ENCODE measurements around the gene CTNNBIP1. TPM values are rescaled to one million over a fixed set of nuclear protein-coding genes. Genes with fewer than 3 reads are reported as not detected.

Gene CTNNBIP1
- total RNA-seq, 1 experiment from 2014 or later = 58.9 TPM

GRCh38 chr1:9942939-9943788 lies 33.1 kb upstream of the CTNNBIP1 start, which contains the start of the genes LZIC and NMNAT1:
TSS of gene LZIC (minus strand) at chr1:9943391. CDS start at chr1:9936619, 6,772 bp downstream.
TSS of gene NMNAT1 (plus strand) at chr1:9943475. CDS start at chr1:9972074, 28,599 bp downstream.
- no TSS peak for BruUV-seq (replicated peaks)
- TF ChIP-seq EZH2 (IDR thresholded peaks at IDR 0.05; ENCODE audit: low read depth) (no peak), CTCF (conservative IDR thresholded peaks at IDR 0.05) (no peak)
- Histone ChIP-seq H3K9me2 (ENCODE audit: insufficient read depth) (no peaks in the 10 kb centered on the region), H3K4me3 (peak within 1 kb of the TSS; percentile 86), H4K20me1 (ENCODE audit: insufficient read depth) (no peaks in the 10 kb centered on the region), H3F3A (ENCODE audit: insufficient read depth, low read depth) (peaks cover 12% of the 10 kb centered on the region), H3K9me3 (ENCODE audit: insufficient read depth, low read depth) (no peaks in the 10 kb centered on the region), H2AFZ (peak within 1 kb of the TSS; percentile 95), H3K79me2 (ENCODE audit: low read depth) (peaks cover 7% of the 10 kb centered on the region; the same call in 1 of the 2 replicates), H3K36me3 (ENCODE audit: low read depth) (no peaks in the 10 kb centered on the region), H3K27ac (peak within 1 kb of the TSS; percentile 88), H3K4me2 (peak within 1 kb of the TSS; percentile 87), H3K4me1 (replicated peaks; ENCODE audit: insufficient read depth) (peaks cover 6% of the 10 kb centered on the region), H3K27me3 (ENCODE audit: insufficient read depth, low read depth) (no peaks in the 10 kb centered on the region)
- ChIA-PET CTCF (interaction anchor here (1.3 kb wide), 1 partner anchor 65 kb away, joined by 5 read pairs; no protein-coding TSS in a partner anchor), POLR2A (ENCODE audit: unreplicated experiment) (interaction anchor here (0.6 to 0.7 kb wide), 4 partner anchors 15 to 643 kb away, joined by 3 to 7 read pairs (median 3); no protein-coding TSS in a partner anchor)
- peak; percentile 78 to 91 for DNase-seq
- intact Hi-C loops (cut with micrococcal nuclease; ENCODE audit: unreplicated experiment) = loop anchor here (1.0 to 5.0 kb wide), 4 partner anchors 65 to 484 kb away; partner anchors contain the start of gene UBE4B

- H2AFZ ChIP-seq = peak overlapping the region; percentile 95
- peaks cover 6% of the 10 kb centered on the region for H3K4me1 ChIP-seq (replicated peaks; ENCODE audit: insufficient read depth)
- intact Hi-C loops (cut with micrococcal nuclease; ENCODE audit: unreplicated experiment) = loop anchor here (2.0 to 5.0 kb wide), 2 partner anchors 210 to 485 kb away; no protein-coding TSS in a partner anchor
- TF ChIP-seq CTCF (conservative IDR thresholded peaks at IDR 0.05) (peak; percentile 72), EZH2 (IDR thresholded peaks at IDR 0.05; ENCODE audit: low read depth) (no peak)
- TSS peak; percentile 86 for BruUV-seq (replicated peaks)
- H3K4me2 ChIP-seq = peak overlapping the region; percentile 87
- peaks cover 12% of the 10 kb centered on the region for H3F3A ChIP-seq (ENCODE audit: insufficient read depth, low read depth)
- no peaks in the 10 kb centered on the region for H3K36me3 ChIP-seq (ENCODE audit: low read depth)
- no peaks in the 10 kb centered on the region for H3K27me3 ChIP-seq (ENCODE audit: insufficient read depth, low read depth)
- H3K79me2 ChIP-seq (ENCODE audit: low read depth) = peaks cover 7% of the 10 kb centered on the region; the same call in 1 of the 2 replicates
- POLR2A ChIA-PET (ENCODE audit: unreplicated experiment) = interaction anchor here (0.6 kb wide), 1 partner anchor 536 kb away, joined by 6 read pairs; no protein-coding TSS in a partner anchor
- peak overlapping the region; percentile 86 for H3K4me3 ChIP-seq
- peak in 1 of 2 experiments; percentile 32 for DNase-seq
- no peaks in the 10 kb centered on the region for H3K9me2 ChIP-seq (ENCODE audit: insufficient read depth)
- CTCF ChIA-PET = interaction anchor here (1.3 kb wide), 1 partner anchor 65 kb away, joined by 5 read pairs; no protein-coding TSS in a partner anchor
- H3K27ac ChIP-seq = peak overlapping the region; percentile 88
- H4K20me1 ChIP-seq (ENCODE audit: insufficient read depth) = no peaks in the 10 kb centered on the region
- no peaks in the 10 kb centered on the region for H3K9me3 ChIP-seq (ENCODE audit: insufficient read depth, low read depth)
These were observed 32.4 kb upstream of the CTNNBIP1 start for GRCh38 chr1:9942399-9942938.

Data from PC-9 (cell line).